IMR-90 (cell line): Measurements from ENCODE around the gene CACNB2.

Experiments
- BHLHE40 ChIP-seq: fragments of 150-350 bp; IDR thresholded peaks from 2 replicates; pipeline ENCODE4 v1.6.1; 2016; ENCODE audit warnings: mild to moderate bottlenecking, low read depth, low read length
- CEBPB ChIP-seq: IDR thresholded peaks from 2 replicates; pipeline ENCODE4 v1.6.1; 2012; ENCODE audit warnings: low read depth, low read length, improper control_type of control experiment
- CTCF ChIP-seq: conservative IDR thresholded peaks from 2 replicates; pipeline ENCODE4 v1.5.1; 2012; ENCODE audit warnings: mild to moderate bottlenecking, low read depth, low read length, improper control_type of control experiment
- FOS ChIP-seq: fragments of 150-350 bp; IDR thresholded peaks from 2 replicates; pipeline ENCODE4 v1.6.1; 2016; ENCODE audit warnings: low read depth, low read length
- MAFK ChIP-seq: IDR thresholded peaks from 2 replicates; pipeline ENCODE4 v1.6.1; 2012; ENCODE audit warnings: low read depth, low read length, improper control_type of control experiment
- MAZ ChIP-seq: IDR thresholded peaks from 2 replicates; pipeline ENCODE4 v1.6.1; 2012; ENCODE audit warnings: low read depth, mild to moderate bottlenecking, low read length, improper control_type of control experiment, moderate library complexity, borderline replicate concordance
- MXI1 ChIP-seq: IDR thresholded peaks from 2 replicates; pipeline ENCODE4 v1.6.1; 2012; ENCODE audit warnings: low read depth, mild to moderate bottlenecking, low read length, moderate library complexity, borderline replicate concordance
- POLR2A ChIP-seq: IDR thresholded peaks from 2 replicates; pipeline ENCODE4 v1.6.1; 2012; ENCODE audit warnings: mild to moderate bottlenecking, low read depth, low read length
- RAD21 ChIP-seq: IDR thresholded peaks from 2 replicates; pipeline ENCODE4 v1.6.1; 2012; ENCODE audit warnings: low read length, improper control_type of control experiment
- RFX5 ChIP-seq: IDR thresholded peaks from 2 replicates; pipeline ENCODE4 v1.8.0; 2012; ENCODE audit warnings: low read depth, mild to moderate bottlenecking, low read length, moderate library complexity

GRCh38 chr10:18282094-18282493 lies 141.9 kb downstream of the CACNB2 start:
- TF ChIP-seq POLR2A (no peak), CTCF (no peak), BHLHE40 (no peak), MAZ (no peak), MXI1 (no peak), FOS (no peak), MAFK (no peak), CEBPB (no peak), RAD21 (no peak), RFX5 (no peak)
